DMS114 treated with DMSO at 0.1 percent for 48 hours (cell line): ENCODE measurements around the gene CDK5RAP2.
"Not testable (repeated sequence)": the region's sequence is repeated elsewhere in the genome, so short reads cannot be mapped to it uniquely, and the experiment has no call there.

Experiments used
- DNase-seq: peaks from one replicate; lab custom pipeline; 2025; ENCODE audit not compliant: unreplicated experiment; lab: John Stamatoyannopoulos, UW

The CDK5RAP2 gene

DNA sequence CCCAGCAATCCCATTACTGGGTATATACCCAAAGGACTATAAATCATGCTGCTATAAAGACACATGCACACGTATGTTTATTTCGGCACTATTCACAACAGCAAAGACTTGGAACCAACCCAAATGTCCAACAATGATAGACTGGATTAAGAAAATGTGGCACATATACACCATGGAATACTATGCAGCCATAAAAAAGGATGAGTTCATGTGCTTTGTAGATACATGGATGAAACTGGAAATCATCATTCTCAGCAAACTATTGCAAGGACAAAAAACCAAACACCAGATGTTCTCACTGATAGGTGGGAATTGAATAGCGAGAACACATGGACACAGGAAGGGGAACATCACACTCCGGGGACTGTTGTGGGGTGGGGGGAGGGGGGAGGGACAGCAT, 64.0 kb downstream of the CDK5RAP2 start:
- DNase-seq, result not testable (repeated sequence)

DNA sequence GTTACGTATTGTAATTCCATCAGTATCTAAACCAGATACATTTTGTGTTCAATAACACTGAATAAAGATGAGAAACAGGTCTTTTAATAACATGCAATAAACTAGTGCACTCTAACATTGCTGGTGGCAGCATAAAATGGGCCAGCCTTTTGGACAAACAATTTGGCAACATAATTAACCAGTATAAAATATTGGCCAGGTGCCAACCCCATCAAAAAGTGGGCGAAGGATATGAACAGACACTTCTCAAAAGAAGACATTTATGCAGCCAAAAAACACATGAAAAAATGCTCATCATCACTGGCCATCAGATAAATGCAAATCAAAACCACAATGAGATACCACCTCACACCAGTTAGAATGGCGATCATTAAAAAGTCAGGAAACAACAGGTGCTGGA, 64.5 kb downstream of the CDK5RAP2 start:
- DNase-seq, result not testable (repeated sequence)

DNA sequence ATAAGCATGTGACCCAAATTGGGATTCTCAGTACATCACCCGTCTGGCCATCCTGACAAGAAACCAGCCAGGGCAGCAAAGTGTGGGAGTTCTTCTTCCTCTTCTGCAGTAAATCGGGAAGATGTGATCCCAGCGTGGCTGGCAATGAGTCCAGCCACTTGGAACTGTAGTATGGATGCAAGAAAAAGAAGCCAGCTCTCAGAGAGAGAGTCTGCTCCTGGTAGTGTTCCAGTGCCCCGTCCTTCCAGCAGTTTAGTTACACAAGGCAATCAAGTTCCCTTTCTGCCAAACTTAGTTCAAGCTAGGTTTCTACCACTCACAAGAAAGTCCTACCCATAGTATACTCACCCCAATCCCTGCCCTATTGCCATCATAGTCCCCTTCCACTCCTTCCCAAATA, 65.6 kb downstream of the CDK5RAP2 start:
- no peak for DNase-seq

GRCh38 chr9:120513825-120514396, 66.1 kb downstream of the CDK5RAP2 start:
- no peak for DNase-seq

DNA sequence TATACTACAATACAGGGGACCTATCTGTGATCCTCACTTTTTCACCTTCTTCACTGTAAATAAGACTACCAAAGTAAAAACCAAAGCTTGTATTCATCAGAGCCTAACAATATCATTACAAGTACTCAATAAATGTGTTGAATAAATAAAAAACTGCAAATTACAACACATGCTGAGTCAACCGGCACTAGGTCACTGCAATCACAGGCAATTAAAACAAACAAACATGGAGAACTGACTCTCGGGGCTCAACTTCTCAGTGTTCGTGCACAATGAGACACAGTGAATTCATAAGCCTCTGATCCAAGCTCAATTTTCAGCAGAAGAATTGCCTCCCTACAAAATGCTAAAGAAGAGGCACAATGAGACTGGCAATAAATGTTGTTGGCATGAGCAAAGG, 69.2 kb downstream of the CDK5RAP2 start:
- no peak for DNase-seq

- DNase-seq, result no peak
Measured at GRCh38 chr9:120507936-120508510, 71.9 kb downstream of the CDK5RAP2 start.

DNA sequence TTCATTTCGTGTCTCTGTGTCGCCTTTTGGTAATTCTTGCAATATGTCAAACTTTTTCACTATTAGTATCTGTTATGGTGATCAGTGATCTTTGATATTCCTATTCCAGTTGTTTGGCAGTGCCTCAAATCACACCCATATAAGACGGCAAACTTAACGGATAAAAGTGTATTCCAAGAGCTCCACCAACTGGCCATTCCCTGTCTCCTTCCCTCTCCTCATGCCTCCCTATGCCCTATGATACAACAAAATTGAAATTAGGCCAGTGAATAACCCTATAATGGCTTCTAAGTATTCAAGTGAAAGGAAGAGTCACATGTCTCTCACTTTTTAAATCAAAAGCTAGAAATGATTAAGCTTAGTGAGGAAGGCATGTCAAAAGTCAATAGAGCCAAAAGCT, 74.8 kb downstream of the CDK5RAP2 start:
- DNase-seq, result no peak

GRCh38 chr9:120500733-120501132, 79.2 kb downstream of the CDK5RAP2 start:
- DNase-seq, result no peak

DNA sequence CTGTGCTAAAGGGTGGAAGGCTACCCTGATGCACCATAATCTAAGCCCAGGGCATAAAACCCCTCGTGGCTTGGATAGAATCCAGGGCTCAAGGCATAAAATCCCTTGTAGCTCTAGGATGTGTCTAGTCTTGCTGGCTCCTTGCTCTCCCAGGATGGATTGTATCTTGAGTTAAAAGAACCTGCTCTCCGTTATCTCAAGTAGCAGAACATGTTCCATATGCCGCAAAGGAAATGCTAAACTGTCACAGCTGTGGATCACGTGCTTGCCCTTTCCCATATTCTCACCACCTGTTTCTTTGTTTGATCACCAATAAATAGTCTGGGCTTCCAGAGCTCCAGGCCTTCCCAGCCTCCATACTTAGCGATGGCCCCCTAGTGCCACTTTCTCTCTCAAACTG, 82.1 kb downstream of the CDK5RAP2 start:
- not testable (repeated sequence) for DNase-seq

- DNase-seq, result not testable (repeated sequence)
Measured at GRCh38 chr9:120496438-120496837, 83.5 kb downstream of the CDK5RAP2 start.

DNA sequence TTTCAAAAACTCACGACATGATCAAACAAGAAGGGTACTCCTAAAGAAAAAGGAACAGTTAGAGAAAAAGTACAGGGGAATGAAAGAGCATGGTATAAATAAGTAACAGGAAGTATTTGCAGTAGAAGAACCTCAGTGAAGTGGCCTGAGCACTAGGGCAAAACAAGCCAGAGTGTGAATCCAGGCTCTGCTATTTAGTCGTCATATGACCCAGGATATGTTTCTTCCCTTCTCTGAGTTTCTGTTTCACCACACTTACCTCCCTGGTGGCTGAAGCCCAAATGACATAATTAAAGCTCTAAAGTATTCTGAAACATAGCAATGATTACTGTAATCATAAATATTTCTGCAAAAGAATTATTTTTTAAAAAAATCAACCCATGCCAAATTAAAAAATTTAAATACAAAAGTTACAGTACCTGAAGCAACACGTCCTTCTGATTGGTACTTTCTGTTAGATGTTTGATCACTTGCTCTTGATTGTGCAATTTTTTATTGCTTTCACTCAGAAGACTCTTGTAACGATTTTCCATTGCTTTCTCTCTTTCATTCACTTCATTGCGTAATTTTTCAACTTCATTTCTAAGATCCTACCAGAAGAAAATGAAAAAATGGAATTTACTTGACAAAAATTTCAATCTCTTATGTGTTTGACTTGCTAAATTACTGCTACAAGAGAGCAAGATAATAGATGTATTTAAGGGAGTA, 88.9 kb downstream of the CDK5RAP2 start:
- DNase-seq, result no peak

GRCh38 chr9:120486835-120487234, 93.1 kb downstream of the CDK5RAP2 start:
- no peak for DNase-seq

DNA sequence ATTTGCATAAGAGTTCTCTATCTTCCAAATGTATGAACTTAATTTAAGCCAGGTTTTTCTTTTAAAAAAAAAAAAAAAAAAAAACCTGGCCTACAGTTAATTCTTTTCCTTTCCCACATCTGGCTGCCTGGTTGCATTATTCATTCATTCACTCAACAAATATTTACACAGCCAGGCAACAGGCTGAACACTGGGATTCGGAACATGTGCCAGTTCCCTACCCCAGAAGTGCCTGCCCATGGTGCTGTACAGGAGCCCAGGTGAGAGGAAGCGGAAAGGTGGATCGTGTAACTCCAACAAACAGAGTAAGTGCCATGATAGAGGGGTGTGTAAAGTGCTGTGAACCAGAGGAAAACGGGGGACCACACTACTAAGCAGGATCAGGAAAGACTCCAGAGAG, 93.6 kb downstream of the CDK5RAP2 start:
- DNase-seq, result no peak

DNA sequence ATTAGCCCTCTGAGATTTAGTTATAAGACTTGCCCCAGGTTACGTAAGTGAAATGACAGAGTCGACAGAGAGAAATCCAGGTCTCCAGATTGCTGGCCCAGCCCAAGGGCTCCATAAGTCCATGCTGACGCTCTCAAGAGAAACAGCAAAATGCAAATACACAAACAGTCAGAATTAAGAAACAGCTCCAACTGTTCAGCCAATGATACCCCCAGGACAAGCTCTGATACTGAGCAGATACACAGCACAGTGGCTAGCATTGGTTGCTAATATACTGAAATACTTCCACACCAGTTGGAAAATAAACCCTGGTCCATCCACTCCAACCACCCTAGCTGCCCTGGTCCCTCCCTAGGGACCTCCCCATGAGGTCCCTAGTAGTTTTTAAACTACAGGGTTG, 94.2 kb downstream of the CDK5RAP2 start:
- DNase-seq, result no peak

GRCh38 chr9:120484162-120484561, 95.8 kb downstream of the CDK5RAP2 start:
- no peak for DNase-seq

DNA sequence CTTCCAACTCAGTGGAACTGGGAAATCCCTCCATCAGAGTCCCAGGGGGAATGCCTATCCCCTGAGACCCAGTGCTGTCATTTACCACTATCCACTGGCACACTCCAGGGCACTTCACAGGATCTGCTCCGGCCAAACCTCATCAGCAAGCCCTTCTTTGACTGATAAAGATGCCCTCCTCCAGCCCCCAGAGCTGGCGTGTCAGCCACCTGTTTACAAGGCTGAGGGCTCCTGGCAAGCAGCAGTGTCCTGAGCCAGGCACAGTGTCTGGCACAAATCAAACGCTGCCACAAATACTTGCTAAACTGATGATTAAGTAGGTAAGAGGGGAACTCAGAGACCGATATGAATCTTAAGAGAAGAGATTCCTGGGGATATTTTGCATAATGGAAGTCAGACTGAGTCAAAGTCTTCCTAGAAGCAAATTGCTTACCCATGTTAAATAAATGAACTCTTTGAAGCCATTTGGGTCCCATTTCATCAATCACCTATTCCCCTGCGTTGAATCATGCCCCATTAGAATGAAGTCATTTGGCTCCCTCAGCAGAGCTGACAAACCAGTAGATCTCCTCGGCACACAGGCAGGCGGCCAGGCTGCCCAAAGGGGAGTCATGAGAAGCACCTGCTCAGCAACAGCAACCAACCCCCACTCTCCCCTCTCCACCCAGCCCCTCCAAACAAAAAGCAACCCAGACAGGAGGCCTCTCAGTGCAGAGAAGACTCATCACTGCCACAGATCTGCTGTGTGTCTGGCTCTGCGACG, 97.4 kb downstream of the CDK5RAP2 start:
- no peak for DNase-seq

DNA sequence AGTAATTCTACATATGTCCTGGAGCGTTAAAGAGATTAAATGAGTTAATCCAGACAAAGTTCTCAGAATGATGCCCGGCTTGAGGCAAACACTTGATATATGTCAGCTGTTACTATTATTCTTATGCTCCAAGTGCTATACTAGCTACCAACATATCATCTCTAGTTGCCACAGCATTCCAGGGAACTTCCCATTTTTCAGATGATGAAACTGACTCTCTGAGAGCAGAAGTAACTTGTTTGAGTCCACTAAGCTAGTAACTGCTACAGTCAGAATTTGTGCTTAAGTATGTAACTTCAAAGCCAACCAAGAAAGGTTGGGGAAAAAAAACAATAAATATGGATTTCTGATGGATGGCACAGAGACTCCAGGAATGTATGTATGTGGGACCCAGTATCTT, 98.1 kb downstream of the CDK5RAP2 start:
- DNase-seq, result no peak

GRCh38 chr9:120481248-120481647, 98.7 kb downstream of the CDK5RAP2 start:
- DNase-seq, result no peak

GRCh38 chr9:120480707-120481106, 99.3 kb downstream of the CDK5RAP2 start:
- DNase-seq, result no peak

GRCh38 chr9:120478208-120478607, 101.8 kb downstream of the CDK5RAP2 start:
- no peak for DNase-seq

GRCh38 chr9:120477534-120478001, 102.4 kb downstream of the CDK5RAP2 start:
- DNase-seq, result no peak

DNA sequence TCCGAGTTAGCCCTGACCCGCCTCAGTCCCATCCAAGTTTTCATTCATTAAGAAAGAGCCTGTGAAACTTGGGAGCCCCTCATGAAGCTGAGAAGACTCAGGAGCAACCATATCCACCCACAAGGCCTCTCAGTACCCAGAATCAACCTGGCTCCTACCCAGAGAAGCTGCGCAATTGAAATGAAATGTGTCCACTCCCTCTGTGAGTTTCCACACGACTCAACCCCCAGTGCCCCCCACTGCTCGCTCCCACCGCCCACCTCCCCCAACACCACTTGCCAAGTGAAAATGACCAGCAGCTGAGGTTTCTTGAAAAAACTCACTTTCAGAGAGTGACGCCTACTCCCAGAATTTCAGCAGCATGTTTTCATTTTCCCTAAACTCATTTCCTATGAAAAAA, 104.6 kb downstream of the CDK5RAP2 start:
- no peak for DNase-seq
